Calu3 (cell line): ENCODE data around the gene ZNF710. TPM values are rescaled to one million over a fixed set of nuclear protein-coding genes. Genes with fewer than 3 reads are reported as not detected.

Experiments used
- BruUV-seq: library from RNA; stranded (reverse); fragments of 400-500 nt; replicated peaks from 2 replicates; lab custom pipeline; 2021; lab: Mats Ljungman, UMichigan
- CTCF ChIA-PET: fragments of 300-600 bp; sonication (Branson Sonifier 250); formaldehyde crosslinking; loops from one replicate; lab custom pipeline; 2022; ENCODE audit warnings: antibody characterized with exemption; lab: Charles Lee
- DNase-seq: peaks from one replicate; pipeline ENCODE4 v3.0.0; 2022
- H3K27ac Mint-ChIP-seq: one replicate; pipeline ENCODE4 v1.8.0; 2022; ENCODE audit warnings: mixed read lengths; ENCODE audit not compliant: unreplicated experiment
- H3K27me3 Mint-ChIP-seq: one replicate; pipeline ENCODE4 v1.8.0; 2022; ENCODE audit warnings: mixed read lengths; ENCODE audit not compliant: unreplicated experiment
- H3K36me3 Mint-ChIP-seq: one replicate; pipeline ENCODE4 v1.8.0; 2022; ENCODE audit warnings: mild to moderate bottlenecking, moderate library complexity, mixed read lengths; ENCODE audit not compliant: insufficient read depth, unreplicated experiment
- H3K4me1 Mint-ChIP-seq: one replicate; pipeline ENCODE4 v1.8.0; 2022; ENCODE audit warnings: mild to moderate bottlenecking, low read depth, mixed read lengths; ENCODE audit not compliant: unreplicated experiment
- H3K4me3 Mint-ChIP-seq: one replicate; pipeline ENCODE4 v1.8.0; 2022; ENCODE audit warnings: mild to moderate bottlenecking, low read depth, moderate library complexity, mixed read lengths; ENCODE audit not compliant: unreplicated experiment
- H3K9me3 Mint-ChIP-seq: one replicate; pipeline ENCODE4 v1.8.0; 2022; ENCODE audit warnings: low read depth, mixed read lengths; ENCODE audit not compliant: unreplicated experiment
- CTCF ChIP-seq: fragments of 200-600 bp; IDR thresholded peaks from one replicate; pipeline ENCODE4 v1.8.0; 2022; ENCODE audit warnings: antibody characterized with exemption; ENCODE audit not compliant: unreplicated experiment
- intact Hi-C: fragments of 100-400 bp; cut with micrococcal nuclease; formaldehyde crosslinking; loops from one replicate; pipeline ENCODE4 v1.10.0; 2022; ENCODE audit not compliant: unreplicated experiment
- total RNA-seq: library from RNA; stranded (reverse); gene quantifications from 2 replicates; pipeline ENCODE4 v1.2.3, GENCODE V29; 2022

ZNF710 gene
- total RNA-seq, 1 experiment from 2014 or later, result 15.4 TPM

- TF ChIP-seq CTCF, result no peak
- H3K4me3 Mint-ChIP-seq, result no peak overlapping the region
- CTCF ChIA-PET, result interaction anchor here (0.5 to 1.2 kb wide), 3 partner anchors 11 to 56 kb away, joined by 4 read pairs; no protein-coding TSS in a partner anchor
- no peaks in the 10 kb centered on the region for H3K27me3 Mint-ChIP-seq
- no peaks in the 10 kb centered on the region for H3K36me3 Mint-ChIP-seq
- BruUV-seq, result no TSS peak
- no peaks in the 10 kb centered on the region for H3K9me3 Mint-ChIP-seq
- H3K27ac Mint-ChIP-seq, result no peak overlapping the region
- no peak for DNase-seq
- H3K4me1 Mint-ChIP-seq, result no peaks in the 10 kb centered on the region
- intact Hi-C loops, result no loop called here
These were observed 74.5 kb downstream of the ZNF710 start for GRCh38 chr15:90075420-90076289.

GRCh38 chr15:90076716-90077115, 75.6 kb downstream of the ZNF710 start:
- no TSS peak for BruUV-seq
- intact Hi-C loops, result no loop called here
- no peak overlapping the region for H3K4me3 Mint-ChIP-seq
- H3K36me3 Mint-ChIP-seq, result no peaks in the 10 kb centered on the region
- no peak overlapping the region for H3K27ac Mint-ChIP-seq
- DNase-seq, result no peak
- no peak for TF ChIP-seq CTCF
- H3K4me1 Mint-ChIP-seq, result no peaks in the 10 kb centered on the region
- no peaks in the 10 kb centered on the region for H3K27me3 Mint-ChIP-seq
- CTCF ChIA-PET, result interaction anchor here (0.6 to 0.7 kb wide), 2 partner anchors 151 to 621 kb away, joined by 3 to 4 read pairs; no protein-coding TSS in a partner anchor
- H3K9me3 Mint-ChIP-seq, result no peaks in the 10 kb centered on the region

DNA sequence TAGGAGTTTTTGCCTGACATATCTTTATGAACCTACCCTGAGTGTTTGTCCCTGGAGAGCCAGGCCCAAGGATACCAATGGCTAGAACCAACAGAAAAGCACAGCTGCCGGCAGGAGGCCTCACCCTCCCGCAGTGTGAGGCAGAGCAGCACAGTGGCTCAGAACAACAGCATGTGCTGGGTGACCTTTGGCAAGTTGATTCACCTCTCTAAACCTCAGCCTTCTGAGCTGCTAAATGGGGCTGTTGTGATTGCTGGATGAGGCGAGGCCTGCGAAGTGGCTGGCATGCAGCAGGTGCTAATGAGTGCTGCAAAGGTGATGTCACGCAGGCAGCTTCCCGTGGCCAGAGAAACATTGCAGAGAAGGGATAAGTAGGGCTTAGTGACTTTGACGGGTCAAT, 77.8 kb downstream of the ZNF710 start:
- no TSS peak for BruUV-seq
- no peaks in the 10 kb centered on the region for H3K27me3 Mint-ChIP-seq
- intact Hi-C loops, result no loop called here
- DNase-seq, result no peak
- no peak for TF ChIP-seq CTCF
- no peak overlapping the region for H3K4me3 Mint-ChIP-seq
- no peaks in the 10 kb centered on the region for H3K4me1 Mint-ChIP-seq
- no peaks in the 10 kb centered on the region for H3K9me3 Mint-ChIP-seq
- no peaks in the 10 kb centered on the region for H3K36me3 Mint-ChIP-seq
- no peak overlapping the region for H3K27ac Mint-ChIP-seq
- CTCF ChIA-PET, result interaction anchor here (1.6 kb wide), 1 partner anchor 181 kb away, joined by 5 read pairs; no protein-coding TSS in a partner anchor

- Mint-ChIP-seq H3K9me3 (no peaks in the 10 kb centered on the region), H3K4me1 (no peaks in the 10 kb centered on the region)
These were observed 78.7 kb downstream of the ZNF710 start for GRCh38 chr15:90079619-90080457.

More at GRCh38 chr15:90079619-90080457, 78.7 kb downstream of the ZNF710 start:
- intact Hi-C loops, result no loop called here
- BruUV-seq, result no TSS peak
- CTCF ChIA-PET, result interaction anchor here (1.1 to 1.6 kb wide), 2 partner anchors 182 to 186 kb away, joined by 5 to 7 read pairs; no protein-coding TSS in a partner anchor
- DNase-seq, result no peak
- H3K36me3 Mint-ChIP-seq, result no peaks in the 10 kb centered on the region
- H3K4me3 Mint-ChIP-seq, result no peak overlapping the region
- H3K27ac Mint-ChIP-seq, result no peak overlapping the region
- no peaks in the 10 kb centered on the region for H3K27me3 Mint-ChIP-seq
- TF ChIP-seq CTCF, result no peak
